NCI-H345 (cell line): ENCODE data around the gene SLC9A5.
A peak's percentile ranks its signal among the peaks of the same experiment; 100 is the strongest.

Experiments used
- DNase-seq: peaks from one replicate; lab custom pipeline; 2025; lab: John Stamatoyannopoulos, UW

The SLC9A5 gene

DNA sequence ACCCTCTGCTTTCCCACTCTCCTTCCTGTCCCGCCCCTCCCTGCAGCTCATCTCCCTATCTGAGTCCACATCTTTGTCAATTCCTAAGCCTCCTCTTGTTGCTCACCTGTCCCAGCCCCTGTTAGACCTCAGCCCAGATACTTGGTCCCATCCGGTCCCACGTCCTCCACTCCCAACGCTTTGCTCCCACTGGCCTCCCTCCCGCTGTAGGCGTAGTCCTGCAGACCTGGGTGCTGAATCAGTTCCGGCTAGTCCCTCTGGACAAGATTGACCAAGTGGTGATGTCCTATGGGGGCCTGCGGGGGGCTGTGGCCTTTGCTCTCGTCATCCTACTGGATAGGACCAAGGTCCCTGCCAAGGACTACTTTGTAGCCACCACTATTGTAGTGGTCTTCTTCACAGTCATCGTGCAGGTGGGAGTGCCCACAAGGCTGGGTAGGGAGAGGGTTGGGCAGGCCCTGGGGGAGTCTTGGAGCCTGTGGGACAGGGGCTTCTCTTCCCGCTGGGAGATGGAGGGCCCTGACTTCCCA lies 8.0 kb downstream of the SLC9A5 start:
- no peak for DNase-seq

GRCh38 chr16:67257486-67258160 lies 8.8 kb downstream of the SLC9A5 start:
- no peak for DNase-seq

DNA sequence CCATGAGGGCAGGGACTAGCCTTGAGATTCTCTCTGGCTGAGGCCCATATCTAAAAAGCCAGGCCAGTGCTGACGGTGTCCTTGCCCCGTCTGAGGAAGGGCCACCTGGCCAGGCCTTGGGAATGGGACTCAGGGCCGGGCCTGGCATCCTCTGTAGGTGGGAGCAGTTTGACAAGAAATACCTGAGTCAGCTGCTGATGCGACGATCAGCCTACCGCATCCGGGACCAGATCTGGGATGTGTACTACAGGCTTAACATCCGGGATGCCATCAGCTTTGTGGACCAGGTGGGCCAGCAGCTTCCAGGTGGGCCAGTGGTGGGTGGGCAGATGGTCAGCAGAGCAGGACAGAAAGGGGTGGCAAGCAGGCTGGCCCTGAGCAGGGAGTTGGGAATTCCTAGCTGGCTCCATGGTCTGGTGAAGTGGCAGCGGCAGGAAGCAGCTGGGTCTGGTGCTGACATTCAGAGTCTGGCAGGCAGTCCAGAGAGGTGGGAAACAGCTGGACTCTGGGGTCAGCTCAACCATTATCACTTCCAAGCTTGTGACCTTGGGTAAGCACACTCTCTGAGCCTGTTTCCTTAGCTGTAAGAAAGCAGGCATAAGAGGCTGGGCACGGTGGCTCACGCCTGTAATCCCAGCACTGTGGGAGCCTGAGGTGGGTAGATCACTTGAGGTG lies 9.5 kb downstream of the SLC9A5 start:
- DNase-seq, result no peak

DNA sequence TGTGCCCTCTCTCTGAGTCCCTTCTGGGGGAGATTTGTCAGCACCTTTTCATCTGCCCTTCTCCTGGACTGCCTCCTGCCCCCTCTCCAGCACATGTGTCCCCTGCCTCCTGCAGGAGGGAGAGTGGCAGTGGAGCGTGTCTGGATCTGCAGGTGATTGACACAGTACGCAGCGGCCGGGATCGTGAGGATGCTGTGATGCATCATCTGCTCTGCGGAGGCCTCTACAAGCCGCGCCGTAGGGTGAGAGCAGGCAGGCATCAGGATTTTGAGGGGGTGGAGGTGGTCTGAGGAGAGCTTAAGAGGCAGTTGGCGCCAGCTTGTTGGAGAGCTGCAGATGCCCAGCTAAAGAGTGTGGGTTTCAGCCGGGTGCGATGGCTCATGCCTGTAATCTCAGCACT lies 10.9 kb downstream of the SLC9A5 start:
- DNase-seq, result no peak

DNA sequence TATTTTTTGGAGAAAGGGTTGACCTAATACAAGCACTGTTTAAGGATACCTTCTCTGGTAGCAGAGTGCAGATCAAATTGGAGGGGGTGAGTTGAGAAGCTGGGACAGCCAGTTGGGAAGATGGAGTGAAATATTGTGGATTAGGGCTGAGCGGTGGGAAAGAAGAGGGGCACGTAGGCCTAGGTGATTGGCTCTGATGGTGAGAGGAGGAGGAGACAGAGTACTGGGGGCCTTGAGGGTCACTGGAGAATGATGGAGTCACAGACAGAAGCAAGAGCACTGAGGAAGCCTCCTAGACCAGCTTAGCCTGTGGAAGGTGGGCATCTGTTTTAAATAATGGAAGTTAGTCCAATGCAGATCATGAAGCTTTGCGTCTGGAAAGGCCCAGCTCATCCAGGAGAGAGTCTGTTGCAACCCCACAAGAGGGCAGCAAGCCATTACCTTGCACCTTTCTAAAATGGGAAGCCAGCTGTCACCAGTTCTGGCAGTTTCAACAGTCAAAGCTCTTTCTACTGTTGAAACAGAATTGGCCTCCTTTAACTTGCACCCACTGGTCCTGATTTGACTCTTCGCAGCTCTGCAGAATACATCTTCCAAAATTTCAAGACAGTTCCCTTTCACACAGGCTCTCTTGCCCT lies 11.8 kb downstream of the SLC9A5 start:
- peak; percentile 21 for DNase-seq

DNA sequence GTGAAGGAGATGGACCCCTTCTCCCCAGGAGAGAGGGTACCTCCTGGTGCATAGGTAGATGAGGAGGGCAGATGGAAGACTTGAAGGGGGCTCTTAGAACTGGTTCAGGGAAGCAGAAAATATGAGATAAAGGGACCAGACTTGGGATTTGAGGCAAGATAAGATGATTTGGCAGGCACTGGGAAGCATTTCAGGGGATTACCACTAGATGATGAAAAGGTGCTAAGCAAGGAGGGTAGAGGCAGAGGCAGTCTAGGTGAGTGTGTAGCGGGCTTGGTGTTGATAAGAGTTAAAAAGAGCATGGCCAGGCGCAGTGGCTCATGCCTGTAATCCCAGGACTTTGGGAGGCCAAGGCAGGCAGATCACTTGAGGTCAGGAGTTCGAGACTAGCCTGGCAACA lies 14.4 kb downstream of the SLC9A5 start:
- no peak for DNase-seq

GRCh38 chr16:67264277-67264676 lies 15.5 kb downstream of the SLC9A5 start:
- no peak for DNase-seq

DNA sequence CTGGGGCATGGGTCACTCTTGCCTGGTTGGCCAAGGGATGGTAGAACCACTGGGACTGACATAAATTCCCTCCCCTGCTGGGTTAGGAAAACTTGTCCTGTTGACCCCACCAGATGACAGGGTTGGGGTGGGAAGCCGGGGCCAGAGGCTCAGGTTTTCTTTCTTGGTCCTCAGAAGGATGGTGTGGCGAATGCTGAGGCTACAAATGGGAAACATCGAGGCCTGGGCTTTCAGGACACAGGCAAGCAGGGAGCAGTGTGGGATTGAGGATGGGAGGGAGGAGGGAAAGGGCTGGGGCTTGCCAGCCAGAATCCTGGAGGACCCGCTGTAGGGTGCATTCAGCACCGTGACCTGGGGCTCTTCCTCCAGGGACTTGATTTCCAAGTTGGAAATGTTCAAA lies 16.1 kb downstream of the SLC9A5 start:
- no peak for DNase-seq

GRCh38 chr16:67265834-67266233 lies 17.1 kb downstream of the SLC9A5 start:
- no peak for DNase-seq

DNA sequence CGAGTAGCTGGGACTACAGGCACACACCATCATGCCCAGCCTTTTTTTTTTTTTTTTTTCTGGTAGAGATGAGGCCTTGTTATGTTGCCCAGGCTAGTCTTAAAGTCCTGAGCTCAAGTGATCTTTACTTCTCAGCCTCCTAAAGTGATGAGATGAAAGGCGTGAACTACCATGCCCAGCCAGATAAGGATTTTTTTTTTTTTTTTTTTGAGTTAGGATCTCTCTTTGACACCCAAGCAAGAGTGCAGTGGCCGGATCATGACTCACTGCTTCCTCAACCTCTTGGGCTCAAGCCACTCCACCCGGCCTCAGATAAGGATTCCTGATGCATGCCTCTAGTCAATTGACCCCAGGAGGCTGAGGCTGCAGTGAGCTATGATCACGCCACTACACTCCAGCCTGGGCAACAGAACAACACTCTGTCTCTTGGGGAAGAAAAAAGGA lies 19.4 kb downstream of the SLC9A5 start:
- no peak for DNase-seq

- DNase-seq, result no peak
These were observed 21.0 kb downstream of the SLC9A5 start for GRCh38 chr16:67269766-67270165.

DNA sequence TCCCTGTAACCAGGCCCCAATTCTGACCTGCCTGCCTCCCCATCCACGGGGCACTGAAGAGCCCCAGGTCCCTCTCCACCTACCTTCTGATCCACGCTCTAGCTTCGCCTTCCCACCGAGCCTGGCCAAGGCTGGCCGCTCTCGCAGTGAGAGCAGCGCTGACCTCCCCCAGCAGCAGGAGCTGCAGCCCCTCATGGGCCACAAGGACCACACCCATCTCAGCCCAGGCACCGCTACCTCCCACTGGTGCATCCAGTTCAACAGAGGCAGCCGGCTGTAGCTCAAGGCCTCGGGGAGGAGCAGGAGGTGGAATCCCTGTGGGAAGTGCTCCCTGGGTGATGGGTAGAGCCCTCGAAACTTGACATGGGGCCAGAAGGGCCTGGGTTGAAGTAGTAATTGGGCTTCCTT lies 22.2 kb downstream of the SLC9A5 start:
- no peak for DNase-seq

DNA sequence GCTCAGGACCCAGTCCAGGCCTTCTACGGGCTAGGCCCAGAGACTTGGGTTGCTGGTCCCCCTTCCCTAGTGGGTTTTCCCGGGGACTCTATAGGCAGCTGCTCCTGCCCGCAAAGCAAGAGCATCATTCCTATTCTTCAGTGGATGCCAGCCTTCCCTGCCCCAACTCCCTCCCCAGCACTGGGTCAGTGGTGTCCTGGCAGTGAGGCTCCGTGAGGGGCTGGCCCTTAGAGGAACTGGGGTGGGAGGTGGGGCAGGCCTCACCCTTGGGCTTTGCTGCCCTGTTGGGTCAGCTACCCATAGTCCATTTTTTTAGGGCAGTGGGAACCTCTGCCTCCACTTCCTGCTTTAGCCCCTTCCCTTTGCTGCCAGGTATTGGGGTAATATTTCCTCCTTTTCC lies 22.7 kb downstream of the SLC9A5 start:
- no peak for DNase-seq

- no peak for DNase-seq
These were observed 26.5 kb downstream of the SLC9A5 start for GRCh38 chr16:67275321-67275720.

DNA sequence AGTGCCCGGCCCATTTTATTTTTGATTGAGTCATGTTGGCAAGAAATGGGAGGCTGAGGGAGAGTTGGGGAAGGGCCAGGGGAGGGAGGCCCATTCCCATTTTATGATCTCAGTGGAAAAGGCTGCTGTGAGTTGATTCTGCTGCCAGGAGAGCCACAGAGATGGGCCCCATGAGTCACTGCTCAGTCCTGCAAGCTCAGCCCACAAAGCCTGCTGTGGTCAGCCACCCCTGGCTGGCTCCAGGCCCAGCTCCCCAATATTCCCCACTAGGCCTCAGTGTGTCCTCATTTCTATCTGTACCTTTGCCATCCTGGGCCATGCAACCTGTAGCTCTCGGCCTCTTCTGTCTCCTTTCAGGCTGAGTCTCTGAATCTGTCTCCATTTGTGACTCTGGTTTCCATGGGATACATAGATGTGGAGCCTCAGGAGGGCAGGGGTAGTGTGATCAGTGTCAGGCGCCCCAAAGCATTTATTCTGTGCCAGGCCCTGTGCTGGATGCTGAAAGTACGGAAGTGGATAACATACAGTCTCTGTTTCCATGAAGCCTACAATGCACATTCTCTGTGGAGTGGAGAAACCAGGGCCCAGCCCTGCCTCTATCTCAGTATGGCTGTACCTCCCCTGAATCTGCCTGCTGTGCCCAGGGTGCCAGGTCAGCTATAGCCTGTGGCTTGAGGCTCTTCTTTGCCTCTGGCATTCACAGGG lies 28.7 kb downstream of the SLC9A5 start:
- DNase-seq, result no peak

GRCh38 chr16:67277999-67278772 lies 29.4 kb downstream of the SLC9A5 start:
- no peak for DNase-seq

GRCh38 chr16:67278773-67279295 lies 30.1 kb downstream of the SLC9A5 start:
- no peak for DNase-seq

- DNase-seq, result peak; percentile 62
These were observed 30.7 kb downstream of the SLC9A5 start, which contains the start of gene PLEKHG4 for GRCh38 chr16:67279296-67280089. TSS of gene PLEKHG4 (plus strand) at chr16:67279532. CDS start at chr16:67280045, 513 bp downstream.

- no peak for DNase-seq
These were observed 31.6 kb downstream of the SLC9A5 start for GRCh38 chr16:67280090-67281015.
